ENCODE measurements around the gene EXOC3L1.

Gene EXOC3L1

DNA sequence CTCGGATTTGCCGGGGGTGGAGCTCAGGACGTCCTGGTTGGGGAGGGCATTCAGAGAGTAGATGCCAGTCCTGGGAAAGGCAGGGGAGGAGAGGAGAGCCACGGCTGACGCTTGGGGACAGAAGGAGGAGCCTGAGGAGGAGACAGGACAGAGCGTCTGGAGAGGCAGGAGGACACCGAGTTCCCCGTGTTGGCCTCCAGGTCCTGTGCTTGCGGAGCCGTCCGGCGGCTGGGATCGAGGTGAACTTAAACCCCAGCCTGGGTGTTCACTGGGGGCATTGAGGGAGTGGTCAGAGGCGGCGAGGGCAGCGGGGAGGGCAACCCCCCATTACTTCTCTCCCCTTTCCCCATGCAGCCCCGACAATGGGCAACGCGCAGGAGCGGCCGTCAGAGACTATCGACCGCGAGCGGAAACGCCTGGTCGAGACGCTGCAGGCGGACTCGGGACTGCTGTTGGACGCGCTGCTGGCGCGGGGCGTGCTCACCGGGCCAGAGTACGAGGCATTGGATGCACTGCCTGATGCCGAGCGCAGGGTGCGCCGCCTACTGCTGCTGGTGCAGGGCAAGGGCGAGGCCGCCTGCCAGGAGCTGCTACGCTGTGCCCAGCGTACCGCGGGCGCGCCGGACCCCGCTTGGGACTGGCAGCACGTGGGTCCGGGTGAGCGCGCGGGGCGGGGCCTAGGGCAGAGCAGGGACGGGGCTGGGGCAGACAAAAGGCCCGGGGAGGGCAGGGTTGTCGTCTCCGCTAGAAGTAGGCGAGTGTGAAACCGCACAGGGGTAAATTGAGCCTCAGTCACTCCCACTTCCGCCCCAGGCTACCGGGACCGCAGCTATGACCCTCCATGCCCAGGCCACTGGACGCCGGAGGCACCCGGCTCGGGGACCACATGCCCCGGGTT, 15.9 kb downstream of the EXOC3L1 start:
- TF ChIP-seq, protein P1, sequence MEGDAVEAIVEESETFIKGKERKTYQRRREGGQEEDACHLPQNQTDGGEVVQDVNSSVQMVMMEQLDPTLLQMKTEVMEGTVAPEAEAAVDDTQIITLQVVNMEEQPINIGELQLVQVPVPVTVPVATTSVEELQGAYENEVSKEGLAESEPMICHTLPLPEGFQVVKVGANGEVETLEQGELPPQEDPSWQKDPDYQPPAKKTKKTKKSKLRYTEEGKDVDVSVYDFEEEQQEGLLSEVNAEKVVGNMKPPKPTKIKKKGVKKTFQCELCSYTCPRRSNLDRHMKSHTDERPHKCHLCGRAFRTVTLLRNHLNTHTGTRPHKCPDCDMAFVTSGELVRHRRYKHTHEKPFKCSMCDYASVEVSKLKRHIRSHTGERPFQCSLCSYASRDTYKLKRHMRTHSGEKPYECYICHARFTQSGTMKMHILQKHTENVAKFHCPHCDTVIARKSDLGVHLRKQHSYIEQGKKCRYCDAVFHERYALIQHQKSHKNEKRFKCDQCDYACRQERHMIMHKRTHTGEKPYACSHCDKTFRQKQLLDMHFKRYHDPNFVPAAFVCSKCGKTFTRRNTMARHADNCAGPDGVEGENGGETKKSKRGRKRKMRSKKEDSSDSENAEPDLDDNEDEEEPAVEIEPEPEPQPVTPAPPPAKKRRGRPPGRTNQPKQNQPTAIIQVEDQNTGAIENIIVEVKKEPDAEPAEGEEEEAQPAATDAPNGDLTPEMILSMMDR (IDR thresholded peaks at IDR 0.05; ENCODE audit: borderline replicate concordance, insufficient read depth, low read depth, low read length): peak; percentile 16; the same call in 1 of the 2 replicates

DNA sequence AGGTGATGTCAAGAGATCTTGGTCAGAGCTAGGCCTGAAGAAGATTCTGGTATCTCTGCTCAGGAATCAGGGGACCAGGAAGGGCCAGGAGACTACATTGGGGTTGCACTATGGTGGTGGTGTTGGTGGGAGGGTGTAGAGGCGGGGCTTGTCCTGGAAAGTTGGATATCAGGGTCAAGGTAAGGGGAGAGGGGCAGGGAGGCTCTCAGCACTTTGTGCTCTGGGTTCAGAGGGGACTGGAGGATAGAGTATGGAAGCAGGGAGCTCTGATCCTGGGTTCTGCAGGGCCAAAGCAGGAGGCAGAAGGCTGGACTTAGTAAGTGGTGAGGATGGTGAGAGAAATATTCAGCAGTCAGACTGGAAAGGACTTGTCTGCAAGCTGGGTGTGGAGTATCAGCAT, 16.6 kb downstream of the EXOC3L1 start:
- H3K4me3 ChIP-seq (ENCODE audit: low read depth, low read length): no peak overlapping the region
- TF ChIP-seq, protein P1 (IDR thresholded peaks at IDR 0.05; ENCODE audit: borderline replicate concordance, insufficient read depth, low read depth, low read length): no peak

More for the DNA sequence above, 15.9 kb downstream of the EXOC3L1 start:
- peak overlapping the region; percentile 40 for H3K4me3 ChIP-seq (ENCODE audit: low read depth, low read length)

DNA sequence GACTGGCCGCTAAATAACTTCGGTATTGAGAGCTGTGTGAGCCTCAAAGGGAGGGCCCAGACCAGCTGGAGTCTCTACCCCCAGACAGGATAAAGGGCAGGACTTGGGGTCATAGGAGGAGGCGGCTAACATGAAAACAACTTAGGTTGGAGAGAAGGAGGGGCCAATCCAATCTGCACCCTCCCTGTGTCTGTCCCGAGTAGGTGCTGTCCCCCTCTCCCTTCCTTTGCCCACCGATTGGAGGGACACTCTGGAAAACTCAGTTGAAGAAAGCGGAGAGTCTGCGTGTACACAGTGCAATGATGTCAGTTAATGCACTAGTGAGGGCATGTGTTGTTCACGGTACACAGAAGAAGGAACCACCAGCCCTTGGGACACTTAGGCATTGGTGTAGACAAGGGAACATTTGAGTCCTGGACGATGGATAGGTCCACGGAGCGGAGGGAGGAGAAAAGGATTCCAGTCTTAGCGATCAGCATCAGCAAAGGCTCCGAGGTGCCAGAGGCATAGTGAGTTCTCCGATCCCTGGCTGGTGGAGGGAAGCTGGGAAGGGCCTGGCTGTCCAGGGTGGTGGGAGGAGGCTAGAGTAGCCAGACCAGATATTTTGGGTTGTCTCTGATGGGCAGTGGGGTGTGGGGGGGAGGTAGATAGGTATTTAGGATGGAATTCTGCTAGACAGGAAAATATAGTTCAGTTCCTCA, 18.8 kb downstream of the EXOC3L1 start:
- H3K4me3 ChIP-seq (ENCODE audit: low read depth, low read length): peak overlapping the region; percentile 38
- TF ChIP-seq, protein P1 (IDR thresholded peaks at IDR 0.05; ENCODE audit: borderline replicate concordance, insufficient read depth, low read depth, low read length): no peak

DNA sequence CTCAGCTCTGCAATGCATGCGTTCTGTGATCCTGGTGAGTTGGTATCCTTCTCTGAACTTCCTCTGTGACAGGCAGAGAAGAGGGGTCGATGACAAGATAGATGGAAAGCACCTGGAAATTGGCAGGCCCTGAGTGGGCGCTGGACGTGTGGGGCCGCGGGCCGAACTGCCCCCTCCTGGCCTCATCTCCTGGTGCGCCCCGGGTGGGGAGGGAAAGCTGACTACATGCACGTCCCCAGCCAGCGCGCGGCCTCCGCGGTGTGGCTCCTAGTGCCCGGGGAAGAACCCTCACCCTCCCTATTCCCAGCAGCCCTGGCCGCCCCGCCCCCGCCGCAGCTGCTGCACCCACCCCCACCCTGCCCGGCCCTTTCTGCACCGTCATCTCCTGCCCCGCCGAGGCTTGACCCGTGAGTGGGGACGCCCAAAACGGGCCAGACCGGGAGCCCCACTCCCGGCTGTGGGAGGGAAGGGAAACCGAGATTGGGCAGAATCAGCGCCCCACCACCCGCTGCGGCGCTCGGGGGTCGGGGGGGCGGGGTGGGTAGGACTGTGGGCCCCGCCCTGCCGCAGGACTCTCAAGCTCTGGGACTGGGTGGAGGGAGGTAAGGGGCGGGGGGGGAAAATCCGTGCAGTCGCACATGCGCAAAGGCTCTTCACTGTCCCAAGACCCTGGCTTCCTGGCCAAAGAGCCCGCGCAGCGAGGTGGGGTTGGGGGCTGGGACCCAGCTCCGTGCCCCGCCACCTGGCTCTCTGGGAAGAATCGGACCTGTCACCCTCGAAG, 19.6 kb downstream of the EXOC3L1 start, which contains the start of gene NOL3:
Gene NOL3 (plus strand): TSS at position 371 of the 781 bp plus-strand sequence.
- TF ChIP-seq, protein P1 (IDR thresholded peaks at IDR 0.05; ENCODE audit: borderline replicate concordance, insufficient read depth, low read depth, low read length): no peak
- H3K4me3 ChIP-seq (ENCODE audit: low read depth, low read length): peak within 1 kb of the TSS; percentile 38

DNA sequence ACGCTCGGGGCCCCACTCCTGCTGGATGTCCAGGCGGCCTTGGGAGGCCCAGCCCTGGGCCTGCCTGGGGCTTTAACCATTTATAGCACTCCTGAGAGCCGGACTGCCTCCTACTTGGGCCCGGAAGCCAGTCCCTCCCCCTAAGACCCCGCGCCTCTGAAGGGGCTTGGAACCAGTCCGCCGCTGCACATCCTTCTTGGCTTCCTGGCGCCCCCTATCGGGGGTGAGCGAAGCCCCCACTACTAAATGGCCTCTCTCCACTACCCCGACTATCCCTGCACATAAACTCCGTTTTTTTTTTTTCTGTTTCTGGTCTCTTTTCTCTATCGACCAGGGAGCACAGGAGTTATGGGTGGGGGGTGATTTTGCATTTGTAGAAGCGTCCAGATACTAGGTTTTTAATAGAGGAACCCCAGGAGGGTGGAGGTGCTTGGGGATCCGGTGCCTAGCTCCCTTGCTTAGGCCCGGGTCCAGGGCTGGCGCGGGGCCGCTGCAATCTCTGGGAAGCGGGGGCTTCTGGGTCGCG, 20.2 kb downstream of the EXOC3L1 start:
- H3K4me3 ChIP-seq (ENCODE audit: low read depth, low read length): peak overlapping the region; percentile 38
- TF ChIP-seq, protein P1 (IDR thresholded peaks at IDR 0.05; ENCODE audit: borderline replicate concordance, insufficient read depth, low read depth, low read length): peak; percentile 67; the same call in 1 of the 2 replicates

DNA sequence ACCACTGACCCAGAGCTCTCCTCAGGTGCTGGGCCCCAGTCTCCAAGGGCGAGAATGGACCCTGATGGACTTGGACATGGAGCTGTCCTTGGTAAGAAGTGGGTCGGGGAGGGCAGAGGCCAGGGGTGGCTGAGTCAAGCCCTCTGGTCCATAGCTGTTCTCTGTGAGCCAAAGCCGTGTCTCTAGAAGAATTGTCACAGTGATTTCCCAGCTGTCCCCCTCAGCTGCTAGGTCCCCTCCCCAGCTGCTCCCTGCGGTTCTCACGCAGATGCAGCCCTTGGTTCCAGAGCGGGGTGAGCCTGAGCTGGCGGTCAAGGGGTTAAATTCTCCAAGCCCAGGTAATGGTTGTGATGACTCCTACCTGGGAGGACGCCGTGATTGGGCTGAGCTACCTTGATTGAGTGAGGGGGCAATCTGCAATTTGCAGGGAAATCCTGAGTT, 20.9 kb downstream of the EXOC3L1 start:
- no peak overlapping the region for H3K4me3 ChIP-seq (ENCODE audit: low read depth, low read length)
- TF ChIP-seq, protein P1 (IDR thresholded peaks at IDR 0.05; ENCODE audit: borderline replicate concordance, insufficient read depth, low read depth, low read length): no peak

Measured in GM12875 (cell line).